MM.1S (cell line): ENCODE measurements around the gene CELF2.

ENCODE experiments used
- EZH2phosphoT487 ChIP-seq: fragments of 300-600 bp; sonication (generic); IDR thresholded peaks from 2 replicates; pipeline ENCODE4 v1.6.1; 2018; ENCODE audit warnings: antibody characterized with exemption, low read length
- TF ChIP-seq, protein P1 (sequence below): fragments of 300-600 bp; sonication (generic); IDR thresholded peaks from 2 replicates; pipeline ENCODE4 v1.5.1; 2016; ENCODE audit warnings: antibody characterized with exemption, low read length, mixed read lengths

DNA sequence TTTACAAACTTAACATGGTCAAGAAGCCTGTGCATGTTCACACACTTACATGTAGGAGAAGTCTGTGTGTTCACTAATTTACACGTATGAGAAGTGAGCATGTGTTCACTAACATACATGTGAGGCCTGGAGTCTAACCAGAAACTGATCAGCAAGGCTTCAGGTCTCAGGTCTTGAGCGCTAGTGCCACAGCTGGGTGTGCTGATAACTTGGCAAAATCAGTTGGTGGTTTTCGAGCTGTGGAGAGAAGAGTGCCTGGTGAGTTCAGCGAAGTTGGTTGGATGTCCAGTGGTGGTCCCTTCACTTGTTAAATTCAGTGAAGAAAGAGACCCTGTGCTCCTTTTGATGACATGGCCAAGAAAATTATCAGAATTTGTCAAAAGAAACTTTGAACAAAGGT, 98.7 kb downstream of the CELF2 start:
- TF ChIP-seq, protein P1, sequence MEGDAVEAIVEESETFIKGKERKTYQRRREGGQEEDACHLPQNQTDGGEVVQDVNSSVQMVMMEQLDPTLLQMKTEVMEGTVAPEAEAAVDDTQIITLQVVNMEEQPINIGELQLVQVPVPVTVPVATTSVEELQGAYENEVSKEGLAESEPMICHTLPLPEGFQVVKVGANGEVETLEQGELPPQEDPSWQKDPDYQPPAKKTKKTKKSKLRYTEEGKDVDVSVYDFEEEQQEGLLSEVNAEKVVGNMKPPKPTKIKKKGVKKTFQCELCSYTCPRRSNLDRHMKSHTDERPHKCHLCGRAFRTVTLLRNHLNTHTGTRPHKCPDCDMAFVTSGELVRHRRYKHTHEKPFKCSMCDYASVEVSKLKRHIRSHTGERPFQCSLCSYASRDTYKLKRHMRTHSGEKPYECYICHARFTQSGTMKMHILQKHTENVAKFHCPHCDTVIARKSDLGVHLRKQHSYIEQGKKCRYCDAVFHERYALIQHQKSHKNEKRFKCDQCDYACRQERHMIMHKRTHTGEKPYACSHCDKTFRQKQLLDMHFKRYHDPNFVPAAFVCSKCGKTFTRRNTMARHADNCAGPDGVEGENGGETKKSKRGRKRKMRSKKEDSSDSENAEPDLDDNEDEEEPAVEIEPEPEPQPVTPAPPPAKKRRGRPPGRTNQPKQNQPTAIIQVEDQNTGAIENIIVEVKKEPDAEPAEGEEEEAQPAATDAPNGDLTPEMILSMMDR = no peak
- TF ChIP-seq EZH2phosphoT487 = no peak
